HG02588 (cell line): ENCODE measurements around the gene SMYD3.

Experiments
- ATAC-seq: cut with Tn5 transposase; IDR thresholded peaks from one replicate; pipeline ENCODE4 v1.9.1; 2021; ENCODE audit warnings: mild to moderate bottlenecking, moderate library complexity; ENCODE audit not compliant: unreplicated experiment

Gene SMYD3

GRCh38 chr1:245937316-245938045 is 569.6 kb downstream of the SMYD3 start:
- no peak for ATAC-seq

- no peak for ATAC-seq
Measured at GRCh38 chr1:245934409-245934808, 572.7 kb downstream of the SMYD3 start.

GRCh38 chr1:245933431-245934045 is 573.5 kb downstream of the SMYD3 start:
- ATAC-seq, result no peak

GRCh38 chr1:245932302-245932972 is 574.6 kb downstream of the SMYD3 start:
- ATAC-seq, result no peak

GRCh38 chr1:245931450-245931849 is 575.6 kb downstream of the SMYD3 start:
- ATAC-seq, result no peak

GRCh38 chr1:245929224-245929623 is 577.9 kb downstream of the SMYD3 start:
- ATAC-seq, result no peak

GRCh38 chr1:245926888-245927287 is 580.2 kb downstream of the SMYD3 start:
- ATAC-seq, result no peak

- no peak for ATAC-seq
Measured at GRCh38 chr1:245923215-245923614, 583.9 kb downstream of the SMYD3 start.

- ATAC-seq, result no peak
Measured at GRCh38 chr1:245921417-245921816, 585.7 kb downstream of the SMYD3 start.

- no peak for ATAC-seq
Measured at GRCh38 chr1:245917403-245917802, 589.7 kb downstream of the SMYD3 start.

GRCh38 chr1:245915841-245916240 is 591.2 kb downstream of the SMYD3 start:
- ATAC-seq, result no peak

- ATAC-seq, result no peak
Measured at GRCh38 chr1:245915406-245915805, 591.7 kb downstream of the SMYD3 start.

- no peak for ATAC-seq
Measured at GRCh38 chr1:245908543-245908942, 598.5 kb downstream of the SMYD3 start.

GRCh38 chr1:245906207-245906606 is 600.9 kb downstream of the SMYD3 start:
- ATAC-seq, result no peak

- ATAC-seq, result no peak
Measured at GRCh38 chr1:245903851-245904250, 603.2 kb downstream of the SMYD3 start.

- ATAC-seq, result no peak
Measured at GRCh38 chr1:245901565-245901964, 605.5 kb downstream of the SMYD3 start.

- no peak for ATAC-seq
Measured at GRCh38 chr1:245901037-245901436, 606.0 kb downstream of the SMYD3 start.

GRCh38 chr1:245898581-245898980 is 608.5 kb downstream of the SMYD3 start:
- ATAC-seq, result no peak

- no peak for ATAC-seq
Measured at GRCh38 chr1:245896258-245896657, 610.8 kb downstream of the SMYD3 start.

- ATAC-seq, result no peak
Measured at GRCh38 chr1:245895455-245895959, 611.6 kb downstream of the SMYD3 start.

- no peak for ATAC-seq
Measured at GRCh38 chr1:245894843-245895242, 612.2 kb downstream of the SMYD3 start.

GRCh38 chr1:245893025-245893424 is 614.1 kb downstream of the SMYD3 start:
- no peak for ATAC-seq
